Heart left ventricle (tissue), 13 donors: Measurements from ENCODE around the gene LGALS1.

Experiments
- POLR2A ChIP-seq, 2 donors: fragments of 450-650 bp; IDR thresholded peaks; one replicate each; pipeline ENCODE4 v1.6.1; 2017; ENCODE audit warnings: antibody characterized with exemption in 2 of 2, mild to moderate bottlenecking in 2 of 2, moderate library complexity in 2 of 2
- TF ChIP-seq, protein P1 (sequence below), 12 donors: fragments of 200-600 bp; sonication (generic) in 4 of 12; IDR thresholded peaks; one replicate each; pipeline versions ENCODE4 v1.5.0 to v1.8.0; 2018 to 2022; ENCODE audit warnings: antibody characterized with exemption in 12 of 12, mild to moderate bottlenecking in 5 of 12
- donor health status: ischemic (EF 13 %, LVEDD 7.1; RV severe dilation, severe dysfunction).
- donor health status: DM: no; HTN: yes; CAD: no.
- donor health status: DM: no; HTN: no; CAD: no.
- donor health status: ischemic (EF 25% LVEDD 6.9; RV normal size, moderate dysfunction).
- donor health status: ischemic (EF 25% LVEDD 5.7; RV mildly dilated, moderate dysfunction).
- donor health status: ischemic (EF 35%, LVEDD 5.7; RV mildly dilated, moderate dysfunction).
- donor health status: nonischemic (EF 11% LVEDD 7.7; RV severe dilation, severe dysfunction).
- donor health status: DM: yes; HTN: yes; CAD: no.
- donor health status: PGD.
- donor health status: ischemic (EF 29% LVEDD 5.4; RV normal size, mild dysfunction).
- donor health status: nonischemic (EF 23%, LVEDD 6.1; RV moderate dilation, normal function).

DNA sequence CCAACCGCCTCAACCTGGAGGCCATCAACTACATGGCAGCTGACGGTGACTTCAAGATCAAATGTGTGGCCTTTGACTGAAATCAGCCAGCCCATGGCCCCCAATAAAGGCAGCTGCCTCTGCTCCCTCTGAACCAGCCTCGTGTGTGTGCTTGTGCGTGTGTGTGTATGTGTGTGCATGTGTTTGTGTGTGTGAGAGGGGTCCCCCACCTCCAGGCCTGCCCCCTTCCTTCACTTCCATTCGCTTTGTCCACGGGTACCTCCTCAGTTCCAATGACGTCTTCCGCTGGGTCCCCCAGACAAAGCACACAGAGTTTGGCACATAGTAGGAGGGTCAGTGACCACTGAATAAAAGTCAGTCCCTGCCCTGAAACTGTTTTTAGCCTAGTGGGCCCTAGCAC is 4.2 kb downstream of the LGALS1 start:
- TF ChIP-seq, protein P1, sequence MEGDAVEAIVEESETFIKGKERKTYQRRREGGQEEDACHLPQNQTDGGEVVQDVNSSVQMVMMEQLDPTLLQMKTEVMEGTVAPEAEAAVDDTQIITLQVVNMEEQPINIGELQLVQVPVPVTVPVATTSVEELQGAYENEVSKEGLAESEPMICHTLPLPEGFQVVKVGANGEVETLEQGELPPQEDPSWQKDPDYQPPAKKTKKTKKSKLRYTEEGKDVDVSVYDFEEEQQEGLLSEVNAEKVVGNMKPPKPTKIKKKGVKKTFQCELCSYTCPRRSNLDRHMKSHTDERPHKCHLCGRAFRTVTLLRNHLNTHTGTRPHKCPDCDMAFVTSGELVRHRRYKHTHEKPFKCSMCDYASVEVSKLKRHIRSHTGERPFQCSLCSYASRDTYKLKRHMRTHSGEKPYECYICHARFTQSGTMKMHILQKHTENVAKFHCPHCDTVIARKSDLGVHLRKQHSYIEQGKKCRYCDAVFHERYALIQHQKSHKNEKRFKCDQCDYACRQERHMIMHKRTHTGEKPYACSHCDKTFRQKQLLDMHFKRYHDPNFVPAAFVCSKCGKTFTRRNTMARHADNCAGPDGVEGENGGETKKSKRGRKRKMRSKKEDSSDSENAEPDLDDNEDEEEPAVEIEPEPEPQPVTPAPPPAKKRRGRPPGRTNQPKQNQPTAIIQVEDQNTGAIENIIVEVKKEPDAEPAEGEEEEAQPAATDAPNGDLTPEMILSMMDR (IDR thresholded peaks at IDR 0.05), result no peak
- TF ChIP-seq POLR2A (IDR thresholded peaks at IDR 0.05), result no peak
